Loucy (cell line): Measurements from ENCODE around the gene ABHD12B.

Experiments used
- H2AFZ ChIP-seq: fragments of 200-600 bp; sonication (generic); 2 replicates; pipeline ENCODE4 v1.6.0; 2016; ENCODE audit warnings: antibody characterized with exemption, mild to moderate bottlenecking, low read length, moderate library complexity
- H3F3A ChIP-seq: fragments of 200-600 bp; 2 replicates; pipeline ENCODE4 v1.6.0; 2016; ENCODE audit warnings: antibody characterized with exemption, low read depth, mild to moderate bottlenecking
- H3K27me3 ChIP-seq: fragments of 200-600 bp; sonication (generic); 2 replicates; pipeline ENCODE4 v1.6.1; 2014; ENCODE audit warnings: low read length, mild to moderate bottlenecking; ENCODE audit not compliant: insufficient read depth, poor library complexity, severe bottlenecking
- H3K36me3 ChIP-seq: fragments of 200-600 bp; sonication (generic); 2 replicates; pipeline ENCODE4 v1.6.1; 2016; ENCODE audit warnings: low read length; ENCODE audit not compliant: insufficient read depth
- H3K4me1 ChIP-seq: fragments of 200-600 bp; sonication (generic); 2 replicates; pipeline ENCODE4 v1.5.1; 2014; ENCODE audit warnings: low read length, mild to moderate bottlenecking; ENCODE audit not compliant: insufficient read depth, poor library complexity, severe bottlenecking
- H3K4me2 ChIP-seq: fragments of 200-600 bp; sonication (generic); 2 replicates; pipeline ENCODE4 v1.6.0; 2014; ENCODE audit warnings: antibody characterized with exemption, low read length, low read depth, mild to moderate bottlenecking; ENCODE audit not compliant: poor library complexity, severe bottlenecking
- H3K4me3 ChIP-seq: fragments of 200-600 bp; sonication (generic); 2 replicates; pipeline ENCODE4 v1.5.1; 2014; ENCODE audit warnings: low read length, mild to moderate bottlenecking, mixed read lengths; ENCODE audit not compliant: poor library complexity, severe bottlenecking
- H3K79me2 ChIP-seq: fragments of 200-600 bp; sonication (generic); 2 replicates; pipeline ENCODE4 v1.6.1; 2014; ENCODE audit warnings: low read length; ENCODE audit not compliant: insufficient read depth
- H3K9ac ChIP-seq: fragments of 200-600 bp; sonication (generic); 2 replicates; pipeline ENCODE4 v1.6.0; 2014; ENCODE audit warnings: mild to moderate bottlenecking, low read depth, low read length, moderate library complexity; ENCODE audit not compliant: poor library complexity, severe bottlenecking
- H3K9me2 ChIP-seq: fragments of 200-600 bp; sonication (generic); replicated peaks from 2 replicates; pipeline ENCODE4 v1.6.1; 2016; ENCODE audit warnings: low read depth, low read length, mixed read lengths
- H3K9me3 ChIP-seq: fragments of 200-600 bp; sonication (generic); 2 replicates; pipeline ENCODE4 v1.6.1; 2014; ENCODE audit warnings: mild to moderate bottlenecking, antibody characterized with exemption, low read length, low read depth; ENCODE audit not compliant: insufficient read depth
- H4K20me1 ChIP-seq: fragments of 200-600 bp; sonication (generic); 2 replicates; pipeline ENCODE4 v1.6.0; 2014; ENCODE audit warnings: antibody characterized with exemption, low read length, mild to moderate bottlenecking; ENCODE audit not compliant: insufficient read depth, poor library complexity, severe bottlenecking
- EZH2phosphoT487 ChIP-seq: fragments of 200-600 bp; IDR thresholded peaks from 2 replicates; pipeline ENCODE4 v1.6.1; 2018; ENCODE audit warnings: antibody characterized with exemption, mild to moderate bottlenecking, moderate library complexity, borderline replicate concordance
- TF ChIP-seq, protein P1 (sequence below): fragments of 200-600 bp; sonication (generic); conservative IDR thresholded peaks from 2 replicates; pipeline ENCODE4 v1.5.1; 2014; ENCODE audit warnings: mild to moderate bottlenecking, antibody characterized with exemption, low read length

Gene ABHD12B, protein sequence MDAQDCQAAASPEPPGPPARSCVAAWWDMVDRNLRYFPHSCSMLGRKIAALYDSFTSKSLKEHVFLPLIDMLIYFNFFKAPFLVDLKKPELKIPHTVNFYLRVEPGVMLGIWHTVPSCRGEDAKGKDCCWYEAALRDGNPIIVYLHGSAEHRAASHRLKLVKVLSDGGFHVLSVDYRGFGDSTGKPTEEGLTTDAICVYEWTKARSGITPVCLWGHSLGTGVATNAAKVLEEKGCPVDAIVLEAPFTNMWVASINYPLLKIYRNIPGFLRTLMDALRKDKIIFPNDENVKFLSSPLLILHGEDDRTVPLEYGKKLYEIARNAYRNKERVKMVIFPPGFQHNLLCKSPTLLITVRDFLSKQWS

DNA sequence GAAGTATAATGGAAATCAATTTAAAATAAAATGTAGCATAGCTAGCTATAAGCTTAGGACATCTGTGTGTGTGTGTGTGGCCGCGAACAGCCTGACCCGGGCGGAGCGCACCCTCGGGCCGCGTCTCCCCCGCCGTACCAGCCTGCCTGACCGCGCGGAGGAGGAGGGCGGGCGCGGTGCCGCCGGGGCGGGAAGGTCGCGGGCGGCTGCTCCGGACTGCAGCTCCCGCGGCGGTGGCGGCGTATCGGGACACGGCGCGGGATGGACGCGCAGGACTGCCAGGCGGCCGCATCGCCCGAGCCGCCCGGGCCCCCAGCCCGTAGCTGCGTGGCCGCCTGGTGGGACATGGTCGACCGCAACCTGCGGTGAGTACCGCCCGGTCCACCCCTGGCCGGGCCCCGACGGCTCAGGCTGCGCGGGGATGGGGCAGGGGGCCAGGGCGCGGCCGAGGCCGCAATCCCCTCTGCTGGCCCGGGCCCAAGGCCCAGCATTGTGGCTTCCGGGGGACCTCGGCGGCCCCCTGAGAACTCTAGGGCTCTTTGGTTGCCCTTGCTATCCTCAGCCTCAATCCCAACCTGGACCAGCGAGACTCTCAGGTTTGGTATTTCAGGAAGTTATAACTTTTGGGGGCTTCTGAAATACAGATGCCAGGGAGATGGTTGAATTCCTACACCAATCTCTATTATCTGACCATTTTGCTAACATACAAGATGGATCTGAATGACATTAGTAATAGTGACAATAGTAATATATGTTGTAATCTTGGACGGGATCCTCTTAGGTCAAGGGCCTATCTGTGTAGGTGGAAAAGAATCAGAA is at the start of gene ABHD12B:
Gene ABHD12B, plus strand, starts transcription at position 140 of the 819 bp plus-strand sequence. Its CDS starts 122 bp downstream, at position 262.
- Histone ChIP-seq H2AFZ (no peak within 1 kb of the TSS), H3K79me2 (no peaks in the 10 kb centered on the region), H3K36me3 (no peaks in the 10 kb centered on the region), H3K27me3 (no peaks in the 10 kb centered on the region), H3K9ac (no peak within 1 kb of the TSS), H3K9me2 (no peaks in the 10 kb centered on the region), H3K4me3 (no peak within 1 kb of the TSS), H3K4me1 (peaks cover 47% of the 10 kb centered on the region), H4K20me1 (no peaks in the 10 kb centered on the region), H3K4me2 (no peak within 1 kb of the TSS), H3F3A (peaks cover 16% of the 10 kb centered on the region), H3K9me3 (no peaks in the 10 kb centered on the region)
- TF ChIP-seq, protein P1, sequence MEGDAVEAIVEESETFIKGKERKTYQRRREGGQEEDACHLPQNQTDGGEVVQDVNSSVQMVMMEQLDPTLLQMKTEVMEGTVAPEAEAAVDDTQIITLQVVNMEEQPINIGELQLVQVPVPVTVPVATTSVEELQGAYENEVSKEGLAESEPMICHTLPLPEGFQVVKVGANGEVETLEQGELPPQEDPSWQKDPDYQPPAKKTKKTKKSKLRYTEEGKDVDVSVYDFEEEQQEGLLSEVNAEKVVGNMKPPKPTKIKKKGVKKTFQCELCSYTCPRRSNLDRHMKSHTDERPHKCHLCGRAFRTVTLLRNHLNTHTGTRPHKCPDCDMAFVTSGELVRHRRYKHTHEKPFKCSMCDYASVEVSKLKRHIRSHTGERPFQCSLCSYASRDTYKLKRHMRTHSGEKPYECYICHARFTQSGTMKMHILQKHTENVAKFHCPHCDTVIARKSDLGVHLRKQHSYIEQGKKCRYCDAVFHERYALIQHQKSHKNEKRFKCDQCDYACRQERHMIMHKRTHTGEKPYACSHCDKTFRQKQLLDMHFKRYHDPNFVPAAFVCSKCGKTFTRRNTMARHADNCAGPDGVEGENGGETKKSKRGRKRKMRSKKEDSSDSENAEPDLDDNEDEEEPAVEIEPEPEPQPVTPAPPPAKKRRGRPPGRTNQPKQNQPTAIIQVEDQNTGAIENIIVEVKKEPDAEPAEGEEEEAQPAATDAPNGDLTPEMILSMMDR: no peak
- no peak for TF ChIP-seq EZH2phosphoT487

DNA sequence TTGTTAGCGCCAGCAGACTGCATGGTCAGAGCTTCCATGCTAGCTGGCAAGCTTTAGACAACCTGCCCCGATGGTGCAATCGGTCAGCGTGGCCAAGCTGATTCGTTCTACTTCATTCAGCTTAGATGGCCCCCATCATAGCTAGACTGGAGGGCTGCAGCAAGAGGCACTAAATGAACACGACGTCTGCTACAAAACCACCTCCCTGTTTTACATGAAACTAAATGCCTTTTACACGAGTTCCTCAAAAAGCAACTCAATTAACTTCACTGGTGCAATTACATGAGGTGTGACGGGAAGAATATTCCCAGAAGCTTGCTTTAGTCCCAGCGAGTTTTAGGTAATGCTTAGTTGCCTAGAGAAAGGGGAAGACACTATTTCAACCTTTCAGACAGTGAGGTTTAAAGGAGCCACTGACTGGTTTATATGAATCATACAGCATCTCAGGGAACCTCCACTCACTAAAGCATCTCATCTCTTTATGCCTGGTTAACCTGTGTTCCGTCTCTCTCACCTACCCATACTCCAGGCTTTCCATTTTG is 49.3 kb upstream of the ABHD12B start:
- Histone ChIP-seq H3F3A (no peaks in the 10 kb centered on the region), H3K27me3 (no peaks in the 10 kb centered on the region), H3K9ac (no peak overlapping the region), H3K36me3 (peaks cover 18% of the 10 kb centered on the region; the same call in 1 of the 2 replicates), H2AFZ (no peak overlapping the region), H3K4me2 (peak overlapping the region; percentile 98), H3K79me2 (peaks cover 100% of the 10 kb centered on the region), H3K4me3 (no peak overlapping the region), H3K9me3 (no peaks in the 10 kb centered on the region), H3K9me2 (no peaks in the 10 kb centered on the region), H4K20me1 (peaks cover 80% of the 10 kb centered on the region), H3K4me1 (peaks cover 63% of the 10 kb centered on the region)
- TF ChIP-seq, protein P1: no peak
- no peak for TF ChIP-seq EZH2phosphoT487

DNA sequence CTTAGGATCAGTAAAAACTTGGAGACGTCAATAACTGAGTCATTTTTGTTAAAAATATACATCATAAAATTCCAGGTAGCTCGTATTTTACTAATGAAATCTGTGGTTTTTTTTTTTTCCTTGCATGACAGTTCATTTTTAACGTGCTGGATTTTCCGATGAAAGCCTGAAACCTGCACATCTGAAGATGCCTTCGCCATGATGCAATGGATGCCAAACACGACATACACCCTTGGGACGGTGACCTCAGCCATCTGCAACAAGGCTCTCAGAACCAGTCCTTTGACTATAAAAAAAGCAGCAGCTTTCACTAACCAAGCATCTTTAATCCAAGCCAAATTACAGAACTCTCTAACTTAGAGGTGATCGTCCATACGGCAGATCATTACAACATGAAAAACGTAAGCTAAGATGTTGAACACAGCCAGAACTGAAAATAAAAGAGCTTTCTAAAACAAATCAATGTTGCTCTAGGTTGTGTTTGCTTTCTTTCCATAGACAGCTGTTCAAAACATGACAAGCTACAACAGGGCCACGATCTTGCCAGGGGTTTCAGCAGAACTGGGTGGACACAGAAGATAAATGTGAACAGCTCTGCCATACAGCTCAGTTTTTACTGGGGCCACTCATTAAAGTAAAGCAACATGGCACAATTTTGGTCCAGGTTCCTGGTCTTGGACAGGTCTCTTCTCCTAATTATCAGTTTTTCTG is 48.6 kb upstream of the ABHD12B start:
- Histone ChIP-seq H3K4me2 (peak overlapping the region; percentile 98), H3K4me3 (peak overlapping the region; percentile 84), H3K27me3 (no peaks in the 10 kb centered on the region), H3K4me1 (peaks cover 68% of the 10 kb centered on the region), H3K9me2 (no peaks in the 10 kb centered on the region), H2AFZ (no peak overlapping the region), H3F3A (no peaks in the 10 kb centered on the region), H3K9me3 (no peaks in the 10 kb centered on the region), H4K20me1 (peaks cover 85% of the 10 kb centered on the region), H3K36me3 (peaks cover 17% of the 10 kb centered on the region; the same call in 1 of the 2 replicates), H3K79me2 (peaks cover 100% of the 10 kb centered on the region), H3K9ac (no peak overlapping the region)
- TF ChIP-seq, protein P1: no peak
- no peak for TF ChIP-seq EZH2phosphoT487
